Stimulated activated memory B cell treated with anti-CD40 and anti-IgM and Interleukin-4, amounts not matched to agents 10 μg/mL and 1 μg/mL and 100 μg/mL, for 72 hours (primary cell): ENCODE data around the gene PPM1A.

Experiments used
- ATAC-seq: fragments of 150-1000 bp; cut with Tn5 transposase; 2 replicates; pipeline ENCODE4 v1.10.0; 2021
- H3K27ac Mint-ChIP-seq: one replicate; pipeline ENCODE4 v1.8.0; 2022; ENCODE audit warnings: mild to moderate bottlenecking, mixed read lengths
- H3K27me3 Mint-ChIP-seq: one replicate; pipeline ENCODE4 v1.8.0; 2022; ENCODE audit warnings: mixed read lengths
- H3K36me3 Mint-ChIP-seq: one replicate; pipeline ENCODE4 v1.8.0; 2022; ENCODE audit warnings: mixed read lengths
- H3K4me1 Mint-ChIP-seq: one replicate; pipeline ENCODE4 v1.8.0; 2022; ENCODE audit warnings: mixed read lengths
- H3K4me3 Mint-ChIP-seq: one replicate; pipeline ENCODE4 v1.8.0; 2022; ENCODE audit warnings: mild to moderate bottlenecking, moderate library complexity, mixed read lengths
- H3K9me3 Mint-ChIP-seq: one replicate; pipeline ENCODE4 v1.8.0; 2022; ENCODE audit warnings: mixed read lengths

The PPM1A gene

DNA sequence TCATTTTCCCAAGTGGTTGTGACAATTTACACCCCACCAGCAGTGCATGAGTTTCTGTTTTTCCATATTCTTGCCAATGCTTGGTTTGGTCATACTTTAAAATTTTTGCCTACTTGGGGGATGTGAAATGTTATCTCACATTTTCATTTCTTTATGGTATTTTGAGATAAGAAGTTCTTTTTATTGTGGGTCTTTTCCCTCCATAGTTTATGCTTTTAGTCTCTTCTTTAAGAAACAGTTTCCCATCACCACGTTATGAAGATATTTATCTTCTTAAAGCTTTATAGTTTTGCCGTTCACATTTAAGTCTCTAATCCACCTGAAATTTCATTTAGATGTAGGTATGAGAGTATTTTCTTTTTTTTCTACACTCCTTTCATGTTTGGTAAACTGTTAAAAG, 95.7 kb downstream of the PPM1A start:
- Mint-ChIP-seq H3K9me3 (no peaks in the 10 kb centered on the region), H3K36me3 (no peaks in the 10 kb centered on the region), H3K4me1 (no peaks in the 10 kb centered on the region), H3K27me3 (peaks cover 7% of the 10 kb centered on the region), H3K27ac (no peak overlapping the region), H3K4me3 (no peak overlapping the region)
- ATAC-seq: no peak

DNA sequence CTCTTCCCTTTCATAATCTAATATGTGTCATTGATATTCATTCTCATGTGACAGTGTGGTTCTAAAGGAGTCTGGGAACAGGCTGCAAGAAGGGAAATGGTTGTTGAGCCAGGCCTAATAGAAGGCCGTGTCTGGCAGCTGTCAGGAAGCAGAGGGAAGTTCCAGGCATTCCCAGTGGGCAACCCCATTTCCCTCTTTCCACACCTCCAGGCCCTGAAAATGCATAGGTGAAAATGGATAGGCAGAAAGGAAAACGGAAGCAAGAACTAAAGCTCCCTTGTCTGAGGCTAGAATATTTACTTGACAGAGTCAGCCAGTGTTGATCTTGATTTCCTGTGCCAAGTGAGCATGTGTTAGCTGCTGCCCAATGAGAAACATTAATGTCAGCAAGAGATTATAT, 97.7 kb downstream of the PPM1A start:
- no peak for ATAC-seq
- no peaks in the 10 kb centered on the region for H3K36me3 Mint-ChIP-seq

DNA sequence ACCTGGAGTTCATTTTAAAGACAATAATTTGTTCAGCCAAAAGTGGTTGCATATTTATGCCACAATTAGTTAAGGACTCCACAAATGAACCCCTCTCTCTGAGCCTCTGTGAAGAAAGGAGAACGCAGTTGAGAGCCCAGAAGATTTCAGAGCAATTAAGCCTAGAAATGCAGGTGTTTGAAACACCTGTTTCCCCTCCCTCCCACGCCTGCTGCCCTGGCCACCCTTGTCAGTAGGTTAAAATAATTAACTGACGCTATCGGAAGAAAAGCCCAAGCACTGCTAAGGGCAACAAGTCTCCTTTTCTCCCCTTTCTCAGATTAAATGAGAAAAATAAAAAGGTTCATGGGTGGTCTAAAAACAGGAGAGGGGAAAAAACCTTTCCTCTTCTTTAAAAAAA, 99.2 kb downstream of the PPM1A start:
- Mint-ChIP-seq H3K4me1 (no peaks in the 10 kb centered on the region), H3K4me3 (no peak overlapping the region), H3K36me3 (no peaks in the 10 kb centered on the region), H3K27me3 (peaks cover 9% of the 10 kb centered on the region), H3K27ac (no peak overlapping the region), H3K9me3 (no peaks in the 10 kb centered on the region)
- no peak for ATAC-seq

More for the DNA sequence above, 97.7 kb downstream of the PPM1A start:
- Mint-ChIP-seq H3K27ac (no peak overlapping the region), H3K4me1 (no peaks in the 10 kb centered on the region), H3K9me3 (no peaks in the 10 kb centered on the region), H3K4me3 (no peak overlapping the region), H3K27me3 (peaks cover 9% of the 10 kb centered on the region)
